Stimulated activated CD8-positive, alpha-beta memory T cell treated with anti-CD3 and anti-CD28 coated beads, Interleukin-15, amount 100 ng/mL, for 24 hours (primary cell): ENCODE data around the gene TRIB2.

Experiments
- DNase-seq: peaks from one replicate; pipeline ENCODE4 v3.0.0-alpha.2; 2020; ENCODE audit warnings: low read depth

TRIB2 gene

GRCh38 chr2:12742891-12743290 lies 26.2 kb downstream of the TRIB2 start:
- no peak for DNase-seq

GRCh38 chr2:12750166-12750905 lies 33.6 kb downstream of the TRIB2 start:
- no peak for DNase-seq

- no peak for DNase-seq
These were observed 37.9 kb downstream of the TRIB2 start for GRCh38 chr2:12754643-12755042.

- DNase-seq: no peak
These were observed 38.6 kb downstream of the TRIB2 start for GRCh38 chr2:12755384-12755783.

GRCh38 chr2:12759248-12759647 lies 42.5 kb downstream of the TRIB2 start:
- DNase-seq: no peak

GRCh38 chr2:12761104-12761503 lies 44.4 kb downstream of the TRIB2 start:
- DNase-seq: no peak

GRCh38 chr2:12762337-12762736 lies 45.6 kb downstream of the TRIB2 start:
- DNase-seq: no peak

GRCh38 chr2:12762976-12763375 lies 46.2 kb downstream of the TRIB2 start:
- no peak for DNase-seq

- no peak for DNase-seq
These were observed 46.8 kb downstream of the TRIB2 start for GRCh38 chr2:12763486-12763885.

GRCh38 chr2:12764075-12764730 lies 47.5 kb downstream of the TRIB2 start:
- no peak for DNase-seq

- no peak for DNase-seq
These were observed 48.3 kb downstream of the TRIB2 start for GRCh38 chr2:12764849-12765605.

- no peak for DNase-seq
These were observed 49.7 kb downstream of the TRIB2 start for GRCh38 chr2:12766421-12766879.

- no peak for DNase-seq
These were observed 50.8 kb downstream of the TRIB2 start for GRCh38 chr2:12767541-12767940.

- no peak for DNase-seq
These were observed 51.4 kb downstream of the TRIB2 start for GRCh38 chr2:12767996-12768624.

GRCh38 chr2:12769492-12770105 lies 52.9 kb downstream of the TRIB2 start:
- DNase-seq: no peak

GRCh38 chr2:12770300-12770968 lies 53.7 kb downstream of the TRIB2 start:
- DNase-seq: no peak

GRCh38 chr2:12771154-12771553 lies 54.4 kb downstream of the TRIB2 start:
- no peak for DNase-seq

- DNase-seq: no peak
These were observed 57.1 kb downstream of the TRIB2 start for GRCh38 chr2:12773586-12774394.

GRCh38 chr2:12774395-12774727 lies 57.6 kb downstream of the TRIB2 start:
- no peak for DNase-seq

- no peak for DNase-seq
These were observed 59.8 kb downstream of the TRIB2 start for GRCh38 chr2:12776521-12776961.

GRCh38 chr2:12778369-12778768 lies 61.6 kb downstream of the TRIB2 start:
- no peak for DNase-seq
